Nephron progenitor cell (in vitro differentiated cells): ENCODE data around the gene B3GALT6.

ENCODE experiments used
- DNase-seq: peaks from one replicate; pipeline ENCODE4 v3.0.0; 2021
- H3K27ac Mint-ChIP-seq: 2 replicates; pipeline ENCODE4 v1.8.0; 2021; ENCODE audit warnings: mild to moderate bottlenecking, moderate library complexity, mixed read lengths
- H3K27me3 Mint-ChIP-seq: 2 replicates; pipeline ENCODE4 v1.8.0; 2021; ENCODE audit warnings: mild to moderate bottlenecking, low read depth, mixed read lengths; ENCODE audit not compliant: poor library complexity
- H3K36me3 Mint-ChIP-seq: 2 replicates; pipeline ENCODE4 v1.8.0; 2021; ENCODE audit warnings: low read depth, mixed read lengths
- H3K4me1 Mint-ChIP-seq: 2 replicates; pipeline ENCODE4 v1.8.0; 2021; ENCODE audit warnings: mixed read lengths
- H3K4me3 Mint-ChIP-seq: 2 replicates; pipeline ENCODE4 v1.8.0; 2021; ENCODE audit warnings: mild to moderate bottlenecking, moderate library complexity, mixed read lengths
- H3K9me3 Mint-ChIP-seq: 2 replicates; pipeline ENCODE4 v1.8.0; 2021; ENCODE audit warnings: mild to moderate bottlenecking, moderate library complexity, mixed read lengths
- CTCF ChIP-seq: fragments of 200-600 bp; sonication (generic); IDR thresholded peaks from 2 replicates; pipeline ENCODE4 v1.5.0; 2021; ENCODE audit warnings: antibody characterized with exemption

The B3GALT6 gene

DNA sequence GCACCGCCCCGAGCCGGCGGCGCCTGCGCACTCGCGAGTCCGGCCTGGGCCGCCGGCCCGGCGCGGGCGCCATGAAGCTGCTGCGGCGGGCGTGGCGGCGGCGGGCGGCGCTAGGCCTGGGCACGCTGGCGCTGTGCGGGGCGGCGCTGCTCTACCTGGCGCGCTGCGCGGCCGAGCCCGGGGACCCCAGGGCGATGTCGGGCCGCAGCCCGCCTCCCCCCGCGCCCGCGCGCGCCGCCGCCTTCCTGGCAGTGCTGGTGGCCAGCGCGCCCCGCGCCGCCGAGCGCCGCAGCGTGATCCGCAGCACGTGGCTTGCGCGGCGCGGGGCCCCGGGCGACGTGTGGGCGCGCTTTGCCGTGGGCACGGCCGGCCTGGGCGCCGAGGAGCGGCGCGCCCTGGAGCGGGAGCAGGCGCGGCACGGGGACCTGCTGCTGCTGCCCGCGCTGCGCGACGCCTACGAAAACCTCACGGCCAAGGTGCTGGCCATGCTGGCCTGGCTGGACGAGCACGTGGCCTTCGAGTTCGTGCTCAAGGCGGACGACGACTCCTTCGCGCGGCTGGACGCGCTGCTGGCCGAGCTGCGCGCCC lies at the start of gene B3GALT6:
Gene B3GALT6, plus strand, starts transcription at position 30 of the 588 bp plus-strand sequence. Its CDS starts 42 bp downstream, at position 72.
- H3K9me3 Mint-ChIP-seq: peaks cover 4% of the 10 kb centered on the region
- no peak for DNase-seq
- H3K4me3 Mint-ChIP-seq: peak within 1 kb of the TSS; percentile 93
- no peak for TF ChIP-seq CTCF
- peak within 1 kb of the TSS; percentile 95 for H3K27ac Mint-ChIP-seq
- H3K27me3 Mint-ChIP-seq: peaks cover 2% of the 10 kb centered on the region
- peaks cover 27% of the 10 kb centered on the region for H3K36me3 Mint-ChIP-seq
- H3K4me1 Mint-ChIP-seq: peaks cover 46% of the 10 kb centered on the region

- no peak overlapping the region for H3K27ac Mint-ChIP-seq
- no peak overlapping the region for H3K4me3 Mint-ChIP-seq
- H3K9me3 Mint-ChIP-seq: no peaks in the 10 kb centered on the region
- H3K27me3 Mint-ChIP-seq: peaks cover 4% of the 10 kb centered on the region
- H3K36me3 Mint-ChIP-seq: no peaks in the 10 kb centered on the region
- TF ChIP-seq CTCF: no peak
- H3K4me1 Mint-ChIP-seq: peaks cover 27% of the 10 kb centered on the region
- DNase-seq: peak; percentile 16
Observed at GRCh38 chr1:1182491-1183220, 49.4 kb upstream of the B3GALT6 start.

DNA sequence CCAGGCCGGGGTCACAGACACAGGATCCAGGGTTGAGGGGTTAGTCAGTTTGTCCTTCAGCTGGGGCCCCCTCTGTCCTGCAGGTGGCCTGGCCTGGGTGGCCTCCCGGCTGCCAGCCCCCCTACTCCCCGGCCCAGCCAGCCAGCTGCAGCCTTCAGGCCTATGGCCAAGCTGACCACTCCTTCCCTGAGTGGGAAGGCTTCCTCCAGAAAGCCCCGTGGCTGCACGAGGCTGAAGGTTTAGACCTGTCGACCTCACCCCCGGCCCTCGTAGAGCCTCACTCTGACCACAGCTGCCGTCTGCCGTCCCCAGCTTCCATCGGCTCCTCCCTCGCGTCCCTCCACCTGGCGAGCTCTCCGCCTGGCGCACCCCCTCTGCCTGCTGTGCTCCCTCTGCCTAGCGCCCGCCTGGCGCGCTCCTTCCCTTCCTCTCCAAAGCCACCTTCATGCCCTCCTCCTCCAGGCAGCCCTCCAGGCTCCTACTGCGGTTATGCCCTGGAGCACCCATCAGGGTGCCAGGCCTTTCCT lies 48.8 kb upstream of the B3GALT6 start:
- TF ChIP-seq CTCF: no peak
- Mint-ChIP-seq H3K4me1 (peaks cover 27% of the 10 kb centered on the region), H3K36me3 (no peaks in the 10 kb centered on the region), H3K9me3 (peaks cover 5% of the 10 kb centered on the region), H3K4me3 (no peak overlapping the region), H3K27me3 (peaks cover 8% of the 10 kb centered on the region), H3K27ac (no peak overlapping the region)
- DNase-seq: peak; percentile 10

DNA sequence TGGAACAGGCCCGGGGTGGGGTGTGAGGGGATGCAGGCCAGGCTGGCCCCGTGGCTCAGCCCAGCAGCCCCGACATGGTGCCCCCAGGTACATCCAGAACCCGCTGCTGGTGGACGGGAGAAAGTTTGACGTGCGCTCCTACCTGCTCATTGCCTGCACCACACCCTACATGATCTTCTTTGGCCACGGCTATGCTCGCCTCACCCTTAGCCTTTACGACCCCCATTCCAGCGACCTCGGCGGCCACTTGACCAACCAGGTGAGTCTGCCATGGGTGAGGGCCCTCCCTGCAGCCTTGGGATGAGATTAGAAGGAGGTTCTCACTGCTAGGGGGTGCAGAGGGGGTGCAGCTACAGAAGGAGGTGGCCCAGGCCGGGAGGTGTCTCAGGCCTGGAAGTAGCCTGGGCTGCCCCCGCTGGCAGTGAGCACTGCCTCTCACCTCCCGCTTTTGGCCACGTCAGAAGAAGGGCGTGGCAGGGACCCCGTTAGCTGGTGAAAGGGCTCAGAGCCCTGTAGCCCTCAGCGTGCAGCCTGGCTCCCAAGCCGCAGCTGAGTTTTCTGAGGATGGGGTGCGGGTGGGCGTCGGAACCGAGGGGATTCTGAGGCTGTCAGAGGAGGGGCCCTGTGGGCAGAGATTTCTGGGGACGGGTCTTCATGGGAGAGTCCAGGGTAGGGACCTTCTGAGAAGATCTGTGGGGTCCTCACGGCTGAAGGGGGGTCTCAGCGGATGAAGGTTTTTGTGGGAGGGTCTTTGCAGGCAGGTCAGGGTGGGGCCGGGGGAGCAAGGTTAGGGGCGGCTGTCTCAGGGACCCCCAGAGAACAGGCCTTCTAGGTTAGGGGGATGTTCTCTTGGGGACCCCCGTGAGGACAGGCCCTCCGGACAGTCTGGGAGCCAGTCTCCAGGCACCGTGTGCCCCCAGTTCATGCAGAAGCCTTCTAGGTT lies 47.9 kb upstream of the B3GALT6 start:
- peaks cover 16% of the 10 kb centered on the region for H3K27me3 Mint-ChIP-seq
- H3K36me3 Mint-ChIP-seq: no peaks in the 10 kb centered on the region
- H3K4me1 Mint-ChIP-seq: peaks cover 27% of the 10 kb centered on the region
- TF ChIP-seq CTCF: no peak
- no peak overlapping the region for H3K27ac Mint-ChIP-seq
- peak; percentile 1 for DNase-seq
- peaks cover 11% of the 10 kb centered on the region for H3K9me3 Mint-ChIP-seq
- H3K4me3 Mint-ChIP-seq: no peak overlapping the region

DNA sequence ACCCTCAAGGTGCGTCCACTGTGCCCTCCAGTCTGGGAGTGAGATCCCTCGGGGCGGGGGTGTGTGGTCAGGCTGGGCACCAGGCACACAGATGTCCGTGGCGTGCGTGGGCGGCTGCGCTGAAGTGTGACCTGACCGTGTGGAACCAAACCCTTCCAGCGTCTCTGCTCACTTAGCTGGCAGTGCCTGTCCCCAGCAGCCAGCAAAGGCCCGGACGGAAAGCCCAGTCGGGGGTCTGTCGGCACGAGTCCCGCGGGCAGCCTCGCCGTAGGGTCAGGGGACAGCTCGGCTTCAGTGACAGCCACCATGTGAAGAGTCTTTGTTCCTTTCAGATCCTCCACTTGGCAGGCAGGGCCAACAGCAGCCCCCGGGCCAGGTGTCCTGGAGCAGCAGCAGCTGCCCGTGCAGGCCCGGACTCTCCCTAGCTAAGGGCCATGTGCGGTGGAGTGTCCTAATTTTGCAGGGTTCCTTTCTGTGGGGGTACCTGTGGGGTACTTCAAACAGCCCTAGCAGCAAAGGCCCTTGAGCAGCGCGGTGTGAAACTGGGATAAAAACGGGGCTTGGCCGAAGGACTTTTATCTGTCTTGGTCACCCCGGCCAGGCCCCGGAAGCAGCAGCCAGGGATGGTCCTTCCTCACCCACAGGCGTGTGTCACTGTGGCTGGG lies 46.8 kb upstream of the B3GALT6 start:
- Mint-ChIP-seq H3K9me3 (peaks cover 21% of the 10 kb centered on the region), H3K4me3 (no peak overlapping the region), H3K4me1 (peaks cover 27% of the 10 kb centered on the region), H3K36me3 (no peaks in the 10 kb centered on the region), H3K27me3 (peaks cover 23% of the 10 kb centered on the region), H3K27ac (no peak overlapping the region)
- no peak for TF ChIP-seq CTCF
- peak; percentile 6 for DNase-seq
